Measurements from ENCODE around the gene MAP3K3.

GRCh38 chr17:63722403-63722802, 100.2 kb downstream of the MAP3K3 start:
- TF ChIP-seq FOXA1 (IDR thresholded peaks at IDR 0.05) (no peak), FOXK2 (IDR thresholded peaks at IDR 0.05) (no peak), FOXM1 (IDR thresholded peaks at IDR 0.05; ENCODE audit: borderline replicate concordance) (no peak), SP1 (IDR thresholded peaks at IDR 0.05) (no peak), HDGF (IDR thresholded peaks at IDR 0.05; ENCODE audit: borderline replicate concordance) (no peak), TARDBP (IDR thresholded peaks at IDR 0.05) (no peak), ELF4 (IDR thresholded peaks at IDR 0.05) (no peak), BHLHE40 (IDR thresholded peaks at IDR 0.05; ENCODE audit: borderline replicate concordance) (no peak), PKNOX1 (IDR thresholded peaks at IDR 0.05) (no peak), NFRKB (IDR thresholded peaks at IDR 0.05) (no peak), LEF1 (IDR thresholded peaks at IDR 0.05; ENCODE audit: borderline replicate concordance) (no peak)

Data from HEK293T (cell line).